HG03432 (cell line): ENCODE measurements around the gene APLP1.
A peak's percentile ranks its signal among the peaks of the same experiment; 100 is the strongest.
"Not testable (repeated sequence)": the region's sequence is repeated elsewhere in the genome, so short reads cannot be mapped to it uniquely, and the experiment has no call there.

Experiments used
- ATAC-seq: cut with Tn5 transposase; IDR thresholded peaks from one replicate; pipeline ENCODE4 v1.9.1; 2021; ENCODE audit warnings: mild to moderate bottlenecking, moderate library complexity; ENCODE audit not compliant: unreplicated experiment

APLP1 gene

DNA sequence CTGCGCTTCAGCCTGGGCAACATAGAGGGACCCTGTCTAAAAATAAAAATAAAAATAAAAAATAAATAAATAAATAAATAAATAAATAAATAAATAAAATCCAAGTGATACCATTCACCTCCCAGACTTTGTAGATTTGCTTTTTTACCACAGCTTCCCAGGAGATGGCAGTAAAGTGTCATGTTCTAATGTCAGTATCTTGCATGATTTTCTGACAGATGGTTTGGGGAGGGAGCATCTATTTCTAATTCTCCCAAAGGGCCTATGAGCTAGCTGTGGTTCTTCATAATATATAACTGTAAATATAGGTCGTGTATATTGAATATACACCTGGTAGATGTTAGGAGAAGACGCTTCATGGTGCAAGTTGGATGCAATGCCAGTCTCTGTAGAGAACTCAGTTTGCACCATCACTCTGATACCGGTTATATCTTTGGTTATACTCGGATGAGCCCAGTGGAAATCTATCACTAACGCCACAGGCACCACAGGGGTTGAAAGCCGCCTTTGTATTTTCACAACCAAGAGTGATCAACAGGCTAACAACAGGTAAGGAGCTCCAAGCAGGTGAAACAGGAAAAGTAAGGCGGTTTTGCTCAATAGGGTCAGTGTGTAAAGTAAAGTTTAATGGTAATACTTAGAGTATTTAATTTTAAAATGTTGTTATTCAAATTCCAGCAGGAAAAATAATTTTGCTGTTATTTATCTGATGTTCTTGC is 13.9 kb downstream of the APLP1 start:
- no peak for ATAC-seq

DNA sequence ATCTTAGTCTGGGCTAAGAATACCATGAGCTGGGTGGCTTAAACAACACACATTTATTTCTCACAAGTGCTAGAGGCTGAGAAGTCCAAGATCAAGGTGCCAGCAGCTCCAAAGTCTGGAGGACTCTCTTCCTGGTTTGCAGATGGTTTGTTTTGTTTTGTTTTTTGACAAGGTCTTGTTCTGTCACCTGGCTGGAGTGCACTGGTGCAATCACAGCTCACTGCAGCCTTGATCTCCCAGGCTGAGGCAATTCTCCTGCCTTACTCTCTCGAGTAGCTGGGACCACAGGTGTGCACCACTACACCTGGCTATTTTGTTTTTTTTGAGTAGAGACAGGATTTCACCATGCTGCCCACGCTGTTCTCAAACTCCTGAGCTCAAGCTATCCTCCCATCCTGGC is 15.5 kb downstream of the APLP1 start:
- no peak for ATAC-seq

DNA sequence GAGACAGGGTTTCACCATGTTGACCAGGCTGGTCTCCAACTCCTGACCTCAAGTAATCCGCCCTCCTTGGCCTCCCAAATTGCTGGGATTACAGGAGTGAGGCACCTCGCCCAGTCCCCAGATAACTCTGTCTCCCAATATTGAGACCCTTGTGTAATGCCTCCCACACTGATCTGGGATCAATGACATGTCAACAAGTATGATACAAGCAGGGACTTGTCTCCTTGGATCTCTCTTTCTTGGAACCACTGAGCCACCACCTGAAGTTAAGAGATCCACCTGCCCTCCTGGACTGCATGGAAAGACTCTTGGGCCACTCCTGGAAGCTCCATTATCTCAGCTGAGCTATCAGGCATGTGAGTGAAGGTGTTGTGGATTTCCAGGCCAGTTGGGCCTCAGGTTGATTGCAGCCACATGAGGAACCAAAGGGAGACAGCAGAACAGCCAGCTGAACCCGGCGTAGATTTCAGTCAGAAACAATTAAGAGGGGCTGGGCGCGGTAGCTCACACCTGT is 16.9 kb downstream of the APLP1 start:
- no peak for ATAC-seq

DNA sequence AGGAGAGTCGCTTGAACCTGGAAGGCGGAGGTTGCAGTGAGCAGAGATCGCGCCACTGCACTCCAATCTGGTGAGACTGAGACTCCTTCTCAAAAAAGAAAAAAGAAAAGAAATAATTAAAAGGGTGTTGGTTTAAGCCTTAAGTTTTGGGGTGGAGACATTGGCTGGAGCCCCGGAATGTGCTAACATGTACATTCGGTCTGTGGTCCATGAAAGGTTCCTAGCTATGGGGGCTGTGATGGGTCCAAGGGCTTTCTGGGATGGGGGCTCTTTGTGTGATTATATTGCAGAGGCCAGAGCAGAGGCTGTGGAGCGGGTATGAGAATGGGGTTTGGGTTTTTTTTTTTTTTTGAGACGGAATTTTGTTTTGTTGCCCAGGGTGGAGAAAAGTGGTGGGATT is 17.5 kb downstream of the APLP1 start:
- ATAC-seq = no peak

DNA sequence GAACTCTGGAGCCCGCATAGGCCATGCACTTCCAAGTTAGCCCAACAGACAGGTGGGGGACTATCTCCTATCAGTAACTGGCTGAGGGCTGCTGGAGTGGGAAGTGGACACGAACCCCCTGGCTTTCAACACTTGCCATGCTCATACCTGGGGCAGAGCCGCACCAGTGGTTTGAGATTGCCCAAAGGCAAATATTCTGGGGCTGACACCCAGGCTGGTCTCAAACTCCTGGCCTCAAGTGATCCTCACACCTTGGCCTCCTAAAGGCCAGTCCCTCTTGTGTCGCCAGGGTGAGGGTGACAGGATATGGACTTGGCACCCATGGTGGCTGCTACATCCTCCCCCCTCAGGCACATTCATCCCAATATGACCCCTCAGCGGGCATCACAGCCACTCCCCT is 18.8 kb downstream of the APLP1 start:
- no peak for ATAC-seq

DNA sequence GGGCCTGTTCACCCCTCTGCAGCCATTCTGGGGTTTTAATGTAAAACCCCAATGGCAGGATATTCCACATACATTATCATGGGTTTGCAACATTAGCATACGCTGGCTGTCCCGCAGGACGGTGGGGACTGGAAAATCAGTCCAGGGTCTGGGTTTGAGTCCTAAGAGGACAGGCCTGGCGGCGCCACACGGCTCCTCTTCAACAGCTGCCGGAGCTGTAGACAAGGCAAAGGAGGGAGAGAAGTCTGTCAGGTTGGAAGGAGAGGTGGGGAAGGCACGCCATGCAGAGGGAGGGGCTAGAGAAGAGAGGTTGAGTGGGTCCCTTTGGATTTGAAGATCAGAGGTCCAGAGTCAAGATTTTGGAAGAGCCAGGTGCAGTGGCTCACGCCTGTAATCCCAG is 20.0 kb downstream of the APLP1 start:
- no peak for ATAC-seq

DNA sequence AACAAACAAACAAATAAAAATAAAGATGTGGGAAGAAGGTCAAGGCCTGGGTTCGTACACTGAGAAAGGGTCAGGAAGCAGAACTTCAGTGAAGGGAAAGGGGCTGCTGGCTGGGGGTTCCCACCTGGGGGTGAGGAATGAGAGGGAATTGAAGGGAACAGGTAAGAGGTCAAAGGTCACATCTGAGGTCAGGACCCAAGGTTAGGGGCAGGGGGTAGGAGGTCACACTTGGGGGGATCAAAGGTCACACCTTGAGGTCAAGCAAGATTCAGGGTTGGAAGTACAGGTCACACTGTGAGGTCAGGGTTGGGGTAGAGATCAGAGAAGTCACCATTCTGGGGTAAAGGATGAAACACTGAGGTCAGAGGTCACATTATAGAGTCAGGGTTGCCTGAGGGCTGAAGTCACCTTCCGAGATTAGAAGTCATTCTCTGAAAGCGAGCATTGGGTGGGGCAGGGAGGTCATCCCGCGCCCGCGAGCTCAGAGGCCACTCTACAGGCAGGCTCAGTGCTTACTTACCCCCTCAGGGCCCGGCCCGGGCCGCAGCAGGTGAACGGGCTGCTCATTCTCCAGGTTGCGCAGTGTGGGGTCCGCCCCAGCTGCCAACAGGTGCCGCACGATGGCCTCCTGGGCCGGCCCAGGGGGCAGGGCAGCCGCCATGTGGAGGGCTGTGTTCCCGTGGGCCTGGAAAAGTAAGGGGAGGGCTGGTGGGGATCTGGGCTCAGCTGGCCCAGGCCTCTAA is 21.2 kb downstream of the APLP1 start:
- no peak for ATAC-seq

DNA sequence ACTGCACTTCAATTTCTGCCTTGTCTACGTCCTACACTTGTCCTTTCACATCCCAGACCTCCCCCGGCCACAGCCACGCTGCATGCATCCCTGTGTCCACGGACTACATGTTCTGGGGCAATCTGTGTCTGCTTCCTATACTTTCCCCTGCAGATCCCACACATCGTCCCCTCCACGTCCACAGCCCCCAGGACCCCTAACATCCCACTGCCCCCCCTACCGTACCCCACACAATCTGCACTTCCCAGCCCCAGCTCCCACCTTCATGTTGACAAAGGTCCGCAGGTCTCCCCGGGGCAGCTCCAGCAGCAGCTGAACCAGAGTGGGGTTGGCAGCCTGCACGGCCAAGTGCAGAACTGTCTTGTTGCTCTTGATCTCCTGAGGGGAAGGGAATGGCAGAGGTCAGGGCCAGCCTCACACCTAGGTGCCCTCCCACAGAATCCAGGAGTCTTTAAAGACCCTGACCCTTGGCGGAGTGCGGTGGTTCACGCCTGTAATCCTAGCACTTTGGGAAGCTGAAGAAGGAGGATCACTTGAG is 21.8 kb downstream of the APLP1 start:
- no peak for ATAC-seq

DNA sequence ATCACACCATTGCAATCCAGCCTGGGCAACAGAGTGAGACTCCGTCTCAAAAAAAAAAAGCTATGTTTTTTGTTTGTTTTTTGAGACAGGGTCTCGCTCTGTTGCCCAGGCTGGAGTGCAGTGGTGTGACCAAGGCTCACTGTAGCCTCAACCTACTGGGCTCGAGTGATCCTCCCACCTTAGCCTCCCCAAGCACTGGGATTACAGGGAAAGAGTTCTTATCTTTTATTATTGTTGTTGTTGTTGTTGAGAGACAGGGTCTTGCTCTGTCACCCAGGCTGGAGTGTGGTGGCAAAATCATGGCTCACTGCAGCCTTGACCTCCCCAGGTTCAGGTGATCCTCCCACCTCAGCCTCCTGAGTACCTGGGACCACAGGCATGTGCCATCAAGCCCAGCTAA is 23.4 kb downstream of the APLP1 start:
- ATAC-seq = not testable (repeated sequence)

DNA sequence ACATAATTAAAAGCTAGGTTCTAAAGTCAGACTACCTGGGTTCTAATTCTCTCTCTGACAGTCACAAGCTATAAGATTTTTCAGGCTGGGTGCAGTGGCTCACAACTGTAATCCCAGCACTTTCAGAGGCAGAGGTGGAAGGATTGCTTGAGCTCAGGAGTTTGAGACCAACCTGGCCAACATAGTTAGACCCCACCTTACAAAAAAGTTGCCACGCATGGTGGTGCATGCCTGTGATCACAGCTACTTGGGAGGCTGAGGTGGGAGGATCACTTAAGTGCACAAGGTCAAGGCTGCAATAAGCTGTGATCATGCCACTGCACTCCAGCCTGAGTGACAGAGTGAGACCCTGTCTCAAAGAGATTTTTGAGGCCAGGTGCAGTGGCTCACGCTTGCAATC is 26.0 kb downstream of the APLP1 start:
- ATAC-seq = no peak

DNA sequence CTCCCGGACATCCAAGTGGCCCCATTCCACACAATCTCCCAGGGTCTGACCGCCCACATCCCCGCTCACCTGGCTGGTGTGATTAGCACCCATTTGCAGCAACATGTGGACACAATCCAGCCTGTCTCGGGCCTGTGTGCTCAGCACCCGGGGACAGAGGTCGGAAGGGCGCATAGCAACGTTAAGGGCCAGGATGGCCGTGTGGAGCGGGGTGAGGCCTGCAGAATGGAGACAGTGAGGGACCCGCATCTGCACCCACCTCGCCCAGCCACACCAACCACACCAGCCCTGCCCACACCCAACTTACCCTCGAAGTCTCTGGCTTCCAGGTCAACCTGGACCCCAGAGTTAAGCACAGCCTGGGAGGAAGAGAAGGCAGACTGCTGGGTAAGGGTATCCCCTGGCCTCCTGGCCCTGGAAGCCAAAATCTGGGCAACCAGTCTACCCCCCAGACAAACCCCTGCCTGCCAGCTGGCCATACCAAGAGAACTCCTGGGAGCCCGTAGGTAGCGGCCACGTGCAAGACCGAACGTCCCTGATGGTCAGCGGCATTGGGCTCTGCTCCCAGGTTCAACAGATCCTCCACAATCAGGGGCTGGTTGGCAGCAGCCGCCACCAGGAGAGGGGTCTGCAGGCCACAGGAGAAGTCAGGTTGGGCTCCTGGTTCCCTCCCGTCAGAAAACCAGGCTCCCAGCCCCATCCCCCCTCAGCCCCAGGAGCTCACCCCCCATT is 27.7 kb downstream of the APLP1 start:
- ATAC-seq = no peak

DNA sequence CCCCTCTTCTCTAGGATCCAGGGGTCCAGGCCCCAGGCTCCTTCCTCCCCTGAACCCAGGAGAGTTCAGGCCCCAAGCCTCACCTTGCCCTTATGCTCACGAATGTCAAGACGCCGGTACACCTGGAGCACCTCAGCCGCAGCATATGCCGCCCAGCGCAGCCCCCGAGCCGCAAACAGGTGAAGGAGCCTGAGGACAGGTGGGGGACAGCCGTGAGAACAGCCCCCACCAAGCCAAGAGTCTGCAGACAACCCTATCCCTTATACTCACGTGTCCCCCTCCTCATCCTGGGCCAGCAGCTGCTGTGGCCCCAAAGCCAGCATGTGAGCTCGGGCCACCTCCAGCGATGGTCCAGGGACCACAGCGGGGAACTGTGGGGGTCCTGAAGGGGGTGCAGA is 28.3 kb downstream of the APLP1 start:
- no peak for ATAC-seq

DNA sequence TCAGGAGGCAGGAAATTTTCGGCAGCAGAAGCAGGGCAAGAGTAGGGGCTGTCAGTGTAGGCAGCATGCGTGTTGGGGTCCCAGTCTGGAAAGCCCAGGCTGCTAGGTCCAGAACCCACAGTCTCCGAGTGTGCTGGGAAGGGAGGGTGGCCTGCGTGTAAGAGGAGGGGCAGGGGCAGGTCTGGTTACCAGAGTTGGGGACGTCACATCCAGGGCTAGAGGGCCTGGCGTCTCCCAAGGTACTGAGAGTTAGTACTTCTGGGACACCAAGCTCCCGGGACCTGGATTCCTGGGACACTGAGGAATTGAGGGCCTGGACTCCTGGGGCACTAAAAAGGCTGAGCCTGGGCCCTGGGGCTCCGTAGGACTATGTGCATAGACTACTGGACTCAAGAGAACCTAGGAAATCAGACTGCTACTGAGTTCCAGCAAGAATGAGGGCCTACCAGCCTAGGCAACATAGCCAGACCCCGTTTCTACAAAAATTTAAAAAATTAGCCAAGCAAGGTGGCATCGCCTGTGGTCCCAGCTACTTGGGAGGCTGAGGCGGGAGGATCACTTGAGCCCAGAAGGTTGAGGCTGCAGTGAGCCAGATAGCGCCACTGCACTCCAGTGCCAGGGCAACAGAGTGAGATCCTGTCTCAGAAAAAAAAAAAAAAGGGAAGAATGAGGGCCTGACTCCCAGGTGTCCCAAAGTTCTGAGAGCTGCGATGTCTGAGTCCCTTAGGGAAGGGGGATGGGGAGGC is 29.5 kb downstream of the APLP1 start:
- ATAC-seq = no peak

DNA sequence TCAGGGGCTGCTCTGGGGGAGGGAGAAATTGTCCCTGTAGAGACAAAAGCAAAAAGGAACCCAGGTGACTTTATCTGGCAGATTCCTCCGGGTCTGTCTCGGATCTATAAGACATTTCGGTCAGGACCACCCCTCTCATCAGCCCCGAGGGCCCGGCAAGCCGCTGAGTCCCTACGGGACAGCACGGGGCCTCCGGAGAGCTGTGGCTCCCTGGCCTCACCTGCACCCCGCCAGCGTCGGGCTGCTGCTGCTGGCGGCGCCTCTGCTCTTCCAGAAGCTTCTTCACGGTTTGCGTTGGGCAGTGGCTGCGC is 30.1 kb downstream of the APLP1 start:
- no peak for ATAC-seq

DNA sequence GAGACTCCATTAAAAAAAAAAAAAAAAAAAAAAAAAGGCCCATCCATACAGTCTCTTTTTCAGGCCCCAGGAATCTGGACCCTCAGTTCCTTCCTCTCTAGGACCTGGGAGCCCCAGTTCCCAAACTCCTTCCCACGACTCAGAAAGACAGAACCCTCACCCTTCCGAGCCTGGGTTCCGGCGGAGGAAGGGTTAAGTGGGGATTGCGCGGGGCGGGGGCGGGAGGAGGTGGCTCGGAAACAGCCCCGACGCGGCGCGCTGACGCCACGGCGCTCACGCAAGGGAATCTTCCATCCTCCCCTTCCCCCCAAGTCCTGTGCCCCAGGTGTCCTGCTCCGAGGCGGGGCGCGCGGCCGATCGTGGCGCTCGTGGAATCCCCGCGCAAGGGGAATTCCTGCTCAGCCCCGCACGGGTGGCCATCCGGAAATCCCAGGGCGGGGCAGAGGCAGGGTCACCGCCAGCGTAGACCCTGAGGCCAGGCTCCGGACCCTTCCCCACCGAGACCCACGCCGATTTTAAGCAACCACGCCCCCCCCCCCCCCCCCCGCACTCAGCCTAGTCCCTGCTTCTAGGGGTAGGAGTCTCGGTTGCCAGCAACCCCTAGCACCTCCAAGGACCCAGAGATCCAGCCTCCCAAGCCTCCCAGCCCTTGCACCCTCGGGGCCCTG is 31.3 kb downstream of the APLP1 start:
- peak; percentile 47 for ATAC-seq

DNA sequence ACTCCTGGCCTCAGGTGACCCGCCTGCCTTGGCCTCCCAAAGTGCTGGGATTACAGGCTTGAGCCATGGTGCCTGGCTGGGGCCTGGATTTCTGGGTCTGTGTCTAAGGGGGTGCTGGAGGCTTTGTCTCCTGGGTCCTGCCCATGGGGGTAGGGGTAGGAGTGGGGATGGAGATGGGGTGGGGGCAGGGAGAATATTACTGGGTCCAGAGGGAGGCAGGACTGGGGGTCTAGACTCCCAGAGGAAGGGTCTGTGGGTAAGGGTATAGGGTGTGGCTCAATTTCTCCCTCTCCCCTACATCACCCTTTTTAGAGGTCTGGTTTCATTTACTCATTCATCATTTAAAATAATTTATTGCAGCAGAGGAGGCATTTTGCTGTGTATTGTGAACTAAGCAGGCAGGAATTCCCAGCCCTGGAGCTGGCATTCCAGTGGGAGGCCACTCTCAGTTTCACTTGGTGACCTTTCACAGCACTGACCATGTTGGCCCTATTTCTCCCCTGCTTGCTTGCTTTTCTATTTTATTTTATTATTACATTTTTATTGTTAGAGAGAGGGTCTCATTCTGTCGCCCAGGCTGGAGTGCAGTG is 32.8 kb downstream of the APLP1 start:
- no peak for ATAC-seq

DNA sequence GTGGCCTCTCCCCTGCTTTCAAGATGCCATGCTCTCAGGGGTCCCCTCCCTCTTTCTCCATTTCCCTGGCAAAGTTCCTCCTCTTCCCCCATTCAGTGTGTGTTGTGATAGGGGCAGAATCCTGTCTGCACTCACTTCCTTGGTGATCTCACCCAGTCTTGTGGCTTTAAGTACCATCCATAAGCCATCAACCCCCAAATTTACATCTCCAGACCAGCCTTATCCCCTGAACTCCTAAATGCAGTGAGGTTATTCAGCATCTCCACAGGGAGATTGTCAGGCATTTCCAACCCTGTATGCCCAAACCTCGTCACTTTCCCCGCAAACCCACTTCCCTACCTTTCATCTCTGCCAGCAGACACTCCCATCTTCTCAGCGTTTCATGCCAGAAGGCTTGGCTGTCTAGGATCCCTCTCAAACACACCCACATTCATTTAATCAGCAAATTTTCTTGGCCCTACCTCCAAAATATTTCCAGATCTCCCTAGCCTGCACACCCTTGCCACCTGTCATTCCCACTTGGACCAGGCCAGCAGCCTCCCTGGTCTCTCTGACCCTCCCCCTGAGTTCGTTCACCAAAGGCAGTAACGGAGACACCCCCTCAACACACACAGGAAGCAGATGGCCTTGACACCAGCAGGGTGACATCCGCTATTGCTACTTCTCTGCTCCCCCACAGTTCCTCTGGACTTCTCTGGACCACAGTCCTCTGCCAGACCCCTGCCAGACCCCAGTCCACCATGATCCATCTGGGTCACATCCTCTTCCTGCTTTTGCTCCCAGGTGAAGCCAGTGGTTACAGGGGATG is 33.7 kb downstream of the APLP1 start, which contains the start of gene HCST:
Gene HCST (plus strand): TSS at position 676 of the 808 bp plus-strand sequence. CDS start 65 bp downstream, at position 741.
- no peak for ATAC-seq

DNA sequence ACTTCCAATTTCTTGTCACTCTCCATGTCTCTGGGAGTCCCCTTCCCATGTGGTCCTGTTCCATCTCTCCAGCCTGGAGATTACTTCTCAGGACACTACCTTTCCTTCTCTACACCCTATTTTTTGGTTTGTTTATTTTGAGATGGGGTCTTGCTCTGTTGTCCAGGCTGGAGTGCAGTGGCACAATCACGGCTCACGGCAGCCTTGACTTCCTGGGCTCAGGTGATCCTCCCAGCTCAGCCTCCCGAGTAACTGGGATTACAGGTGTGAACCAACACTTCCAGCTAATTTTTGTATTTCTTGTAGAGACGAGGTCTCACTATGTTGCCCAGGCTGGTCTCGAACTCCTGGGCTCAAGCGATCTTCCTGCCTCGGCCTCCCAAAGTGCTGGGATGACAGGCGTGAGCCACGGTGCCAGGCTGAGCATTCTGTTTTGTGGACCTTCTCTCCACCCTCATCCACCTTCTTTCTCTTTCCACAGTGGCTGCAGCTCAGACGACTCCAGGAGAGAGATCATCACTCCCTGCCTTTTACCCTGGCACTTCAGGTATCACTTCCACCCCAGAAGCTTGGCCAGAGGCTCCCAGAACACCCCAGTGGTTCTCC is 34.6 kb downstream of the APLP1 start:
- no peak for ATAC-seq
